HPDE6-E6E7 (cell line): ENCODE results near the gene SH2D4B.
A peak's percentile ranks its signal among the peaks of the same experiment; 100 is the strongest.

Experiments
- DNase-seq: peaks from one replicate; pipeline ENCODE4 v3.0.0; 2011; ENCODE audit warnings: missing footprints; ENCODE audit errors: extremely low spot score

SH2D4B gene

DNA sequence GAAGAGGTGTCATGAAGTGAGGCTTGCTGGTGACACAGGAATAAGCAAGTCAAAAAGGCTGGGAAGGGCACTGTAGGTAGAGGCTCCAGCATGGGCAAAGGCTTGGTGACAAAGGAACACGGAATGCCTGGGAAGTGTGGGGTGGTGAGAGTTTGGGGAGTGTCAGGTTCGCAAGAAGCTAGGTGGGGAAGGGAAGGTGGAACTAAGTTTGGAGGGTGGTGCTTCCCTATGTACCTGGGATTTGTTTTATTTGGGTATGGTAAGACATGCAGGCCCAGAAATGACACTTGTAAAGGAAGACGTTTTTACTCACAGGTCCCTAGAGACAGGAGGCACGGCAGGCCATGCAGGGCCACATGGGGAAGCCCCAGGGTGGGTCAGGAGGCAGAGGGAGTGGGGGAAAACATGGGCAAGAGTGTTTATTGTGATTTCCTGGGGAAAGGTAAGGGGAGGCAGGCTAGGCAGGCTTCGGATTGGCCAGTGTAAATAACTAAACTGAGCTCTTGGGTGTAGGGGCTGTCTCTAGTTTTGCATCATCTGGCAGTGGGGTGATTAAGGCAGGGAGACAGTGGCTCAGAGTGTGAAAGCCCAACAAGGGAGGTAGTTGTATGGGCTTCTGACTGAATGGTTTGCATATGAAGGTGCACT is 52.1 kb downstream of the SH2D4B start:
- DNase-seq = no peak

DNA sequence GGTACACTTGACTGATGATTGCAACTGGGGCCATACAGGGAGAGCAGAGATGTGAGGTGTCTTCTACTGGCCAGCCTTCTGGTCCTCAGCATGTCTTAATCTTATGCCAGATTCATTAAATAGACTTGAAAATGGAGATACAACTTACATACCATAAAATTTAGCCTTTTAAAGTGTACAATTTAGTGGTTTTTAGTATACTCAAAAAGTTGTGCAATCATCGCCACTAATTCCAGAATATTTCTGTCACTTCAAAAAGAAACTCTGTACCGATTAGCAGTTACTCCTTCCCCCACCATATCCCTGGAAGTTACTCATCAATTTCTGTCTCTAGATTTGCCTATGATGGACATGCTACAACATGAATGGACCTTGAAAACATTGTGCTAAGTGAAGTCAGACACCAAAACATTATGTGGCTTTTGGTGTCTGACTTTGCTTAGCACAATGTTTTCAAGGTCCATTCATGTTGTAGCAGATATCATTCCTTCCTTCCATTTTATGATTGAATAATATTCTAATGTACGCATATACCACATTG is 53.0 kb downstream of the SH2D4B start:
- peak; percentile 38 for DNase-seq

- peak; percentile 33 for DNase-seq
Measured at GRCh38 chr10:80596391-80597257, 58.9 kb downstream of the SH2D4B start.

DNA sequence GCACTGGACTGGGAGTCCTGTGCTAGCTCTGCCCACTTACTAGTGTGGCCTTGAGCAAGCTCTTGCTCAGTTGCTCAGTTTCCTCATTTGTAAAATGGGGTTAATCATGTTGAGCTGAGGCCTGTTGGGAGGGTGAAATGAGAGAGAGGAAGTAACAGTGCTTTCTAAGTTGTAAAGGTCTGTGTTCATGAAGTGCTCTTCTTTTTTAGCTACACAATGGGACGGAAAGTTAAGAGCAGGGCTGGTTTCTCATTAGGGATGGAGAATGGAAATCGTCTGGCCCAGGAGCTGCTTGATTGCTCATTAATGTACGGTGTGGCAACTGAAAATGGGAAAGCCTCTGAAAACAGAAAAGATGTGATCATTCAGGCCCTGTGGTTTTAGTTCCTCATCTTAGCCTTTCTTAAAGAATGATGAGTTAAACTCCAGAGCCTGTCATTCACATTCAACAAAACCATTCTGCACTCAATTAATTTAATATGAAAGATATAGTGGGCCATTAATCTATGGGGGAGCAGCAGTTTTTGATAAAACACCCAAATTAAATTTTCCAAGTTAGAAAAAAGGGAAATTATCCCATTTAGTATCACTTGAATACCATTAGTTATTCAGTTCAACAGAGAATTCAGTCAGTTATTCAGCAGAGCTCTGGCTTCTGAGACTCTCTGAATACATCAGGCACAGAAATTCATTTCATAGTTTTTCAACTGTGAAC is 60.5 kb downstream of the SH2D4B start:
- DNase-seq = no peak

- no peak for DNase-seq
Measured at GRCh38 chr10:80598951-80599350, 61.2 kb downstream of the SH2D4B start.

DNA sequence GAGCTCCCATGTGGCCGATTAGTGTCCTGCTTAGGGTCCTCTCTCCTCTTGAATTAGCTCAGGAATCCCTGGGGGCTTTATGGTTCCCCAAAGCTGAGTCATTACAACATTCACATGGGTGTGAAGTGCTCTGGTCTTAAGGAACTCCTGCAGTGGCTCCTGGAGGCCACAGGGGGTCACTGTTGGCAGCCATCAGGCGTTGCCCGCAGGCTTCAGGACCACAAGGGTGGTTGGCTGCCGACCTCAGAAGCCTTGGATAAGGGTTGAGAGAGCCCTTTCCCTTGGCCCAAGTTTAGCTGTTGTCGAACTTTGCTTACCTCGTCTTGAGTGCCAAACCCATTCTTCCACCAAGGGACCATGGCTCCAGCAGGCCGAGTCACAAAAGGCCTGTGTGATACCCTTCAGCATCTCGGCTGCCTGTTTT is 61.7 kb downstream of the SH2D4B start:
- DNase-seq = peak; percentile 45

GRCh38 chr10:80600256-80600655 is 62.6 kb downstream of the SH2D4B start:
- DNase-seq = no peak

DNA sequence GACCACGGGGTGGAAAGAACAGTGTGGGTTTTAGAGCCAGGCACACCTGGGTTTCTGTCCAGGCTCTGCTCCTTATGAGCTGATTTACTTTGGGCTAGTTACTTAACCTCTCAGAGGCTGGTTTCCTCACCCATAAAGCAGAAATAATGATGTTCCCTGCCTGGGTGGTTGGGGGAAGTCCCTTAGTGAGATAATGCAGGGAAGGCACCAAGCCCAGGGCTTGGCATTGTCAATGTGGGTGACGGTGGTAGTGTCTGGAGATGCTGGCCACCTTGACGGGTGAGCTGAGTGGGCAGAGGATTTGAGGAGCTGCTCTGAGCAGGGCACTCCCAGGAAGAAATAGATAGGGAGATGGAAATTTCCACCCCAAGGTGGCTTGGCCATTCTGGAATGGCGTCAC is 65.2 kb downstream of the SH2D4B start:
- DNase-seq = no peak

DNA sequence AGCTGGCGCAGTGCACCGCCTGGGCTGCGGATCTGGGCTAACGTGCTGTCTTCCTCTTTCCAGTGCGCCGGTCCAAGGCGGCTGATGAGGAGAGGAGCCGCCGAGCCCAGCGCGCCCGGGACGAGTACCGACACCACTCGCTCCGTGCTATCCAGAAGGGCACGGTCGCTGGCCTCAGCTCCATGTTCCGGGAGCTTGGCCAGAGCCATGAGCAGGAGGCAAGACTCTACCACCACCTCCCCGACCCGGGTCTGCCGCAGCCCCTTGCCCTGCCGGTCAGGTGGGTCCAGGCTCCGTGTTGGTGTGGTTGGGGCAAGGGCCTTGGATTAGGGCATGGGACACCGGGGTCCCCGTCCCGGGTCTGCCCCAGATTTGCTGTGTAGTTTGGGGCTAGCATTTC is 65.8 kb downstream of the SH2D4B start:
- DNase-seq = no peak

DNA sequence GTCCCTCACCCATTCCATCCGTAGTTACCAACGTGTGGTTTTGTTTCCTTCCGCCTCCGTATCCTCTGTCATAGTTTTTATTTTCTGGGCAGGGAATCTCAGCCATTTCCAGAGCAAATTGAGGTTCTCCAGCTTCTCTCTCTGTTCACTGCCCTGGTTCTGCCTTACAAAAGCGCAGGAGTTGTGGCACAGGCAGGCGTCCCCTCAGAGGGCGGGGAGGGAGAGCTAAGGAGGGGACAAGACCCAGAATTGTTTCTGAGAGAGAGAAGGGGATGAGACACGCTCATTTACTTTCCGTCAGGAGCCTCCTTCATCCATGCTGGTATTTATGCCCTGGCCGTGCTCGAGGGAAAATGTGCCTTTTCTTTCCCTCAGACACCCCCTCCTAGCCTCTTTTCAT is 71.0 kb downstream of the SH2D4B start:
- DNase-seq = no peak

DNA sequence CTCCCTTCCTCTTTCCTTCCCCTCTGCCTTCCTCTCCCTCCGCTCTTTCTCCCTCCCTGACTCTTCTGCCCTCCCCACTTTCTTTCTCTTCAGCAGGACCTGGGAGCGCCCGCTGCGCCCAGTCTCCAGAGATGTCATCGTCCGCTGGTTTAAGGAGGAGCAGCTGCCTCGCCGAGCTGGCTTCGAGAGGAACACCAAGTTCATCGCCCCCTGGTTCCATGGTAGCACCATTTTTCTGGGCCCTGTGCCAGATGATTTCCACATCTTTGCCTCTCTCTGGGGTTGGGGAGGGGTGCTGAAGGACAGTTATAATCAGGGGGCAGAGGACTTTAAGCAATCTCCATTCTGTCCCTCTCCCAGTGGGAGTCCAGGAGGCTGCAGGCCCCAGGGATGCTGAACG is 71.6 kb downstream of the SH2D4B start:
- no peak for DNase-seq

GRCh38 chr10:80611481-80612185 is 73.9 kb downstream of the SH2D4B start:
- DNase-seq = no peak

GRCh38 chr10:80612261-80612660 is 74.6 kb downstream of the SH2D4B start:
- DNase-seq = peak; percentile 16

DNA sequence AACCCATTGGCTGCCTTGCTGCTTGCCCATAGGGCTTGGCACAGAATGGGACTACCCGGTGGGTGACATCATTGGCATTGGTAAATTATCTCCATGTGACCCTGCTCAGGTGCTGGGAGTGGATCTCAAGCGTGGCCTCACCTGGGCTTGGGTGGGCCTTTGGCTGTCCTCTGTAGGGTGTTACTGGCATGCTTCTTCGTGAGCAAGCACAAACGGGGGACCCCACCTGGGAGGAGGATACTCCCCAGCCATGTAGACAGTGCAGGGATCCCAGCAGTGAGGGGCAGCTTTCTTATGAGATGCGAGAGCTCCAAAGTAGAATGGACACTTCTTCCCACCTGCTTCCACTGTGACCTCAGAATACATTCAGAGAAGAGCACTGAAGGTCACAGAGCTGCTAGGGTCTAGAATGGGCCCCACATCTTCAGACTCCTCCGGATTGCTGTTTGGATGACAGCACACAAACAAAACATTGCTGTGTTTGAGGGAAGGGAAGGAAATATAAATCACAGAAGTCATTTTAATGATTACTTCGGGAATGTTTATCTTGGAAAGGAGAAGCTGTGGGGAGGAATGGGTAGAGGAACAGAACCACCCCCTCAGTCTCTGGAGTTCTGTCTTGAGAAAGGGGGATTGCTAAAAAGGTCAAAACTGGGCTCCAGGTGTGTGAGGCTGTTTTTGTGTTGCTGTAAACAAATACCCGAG is 75.9 kb downstream of the SH2D4B start:
- DNase-seq = no peak

DNA sequence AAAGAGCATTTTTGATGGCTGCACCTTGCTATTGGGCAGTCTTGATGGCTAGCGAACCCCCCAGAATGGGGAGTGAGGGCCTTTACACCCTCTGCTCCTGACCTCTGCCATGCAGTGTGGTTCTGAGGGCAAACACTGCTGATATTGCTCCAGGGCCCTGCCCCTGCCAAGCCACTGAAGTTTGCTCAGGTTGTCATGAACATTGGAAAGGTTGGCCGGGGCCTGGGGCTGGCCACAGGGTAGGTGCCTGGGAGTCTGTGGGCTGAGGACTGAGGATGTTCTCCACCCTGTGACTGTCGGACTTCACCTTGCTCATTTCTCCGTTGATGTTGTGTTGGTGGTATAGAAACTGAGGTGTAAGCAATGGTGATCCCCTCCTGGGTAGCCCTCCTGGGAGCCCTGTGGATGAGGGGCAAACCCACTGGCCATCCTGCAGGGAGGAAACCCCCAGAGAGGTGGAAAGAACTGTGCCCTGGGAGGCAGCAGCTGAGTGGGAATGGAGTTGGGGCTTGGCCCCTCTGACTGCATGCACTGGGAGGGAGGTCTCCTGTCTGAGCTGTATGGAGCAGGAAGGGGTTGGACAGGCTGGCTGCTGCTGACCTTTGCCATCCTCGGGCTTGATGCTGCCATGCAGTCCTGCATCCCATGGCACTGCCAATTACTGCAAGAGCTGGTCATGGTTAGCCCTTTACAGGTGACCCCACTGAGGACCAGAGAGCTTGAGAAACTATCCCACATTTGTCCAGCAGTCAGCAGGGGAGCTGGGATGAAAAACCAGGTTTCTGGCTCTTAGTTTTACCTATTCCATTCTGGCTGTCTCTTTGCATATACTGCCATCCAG is 77.1 kb downstream of the SH2D4B start:
- DNase-seq = no peak

GRCh38 chr10:80617807-80618206 is 80.1 kb downstream of the SH2D4B start:
- DNase-seq = no peak

GRCh38 chr10:80619036-80619435 is 81.3 kb downstream of the SH2D4B start:
- DNase-seq = peak; percentile 58

- DNase-seq = no peak
Measured at GRCh38 chr10:80622153-80622552, 84.5 kb downstream of the SH2D4B start.

DNA sequence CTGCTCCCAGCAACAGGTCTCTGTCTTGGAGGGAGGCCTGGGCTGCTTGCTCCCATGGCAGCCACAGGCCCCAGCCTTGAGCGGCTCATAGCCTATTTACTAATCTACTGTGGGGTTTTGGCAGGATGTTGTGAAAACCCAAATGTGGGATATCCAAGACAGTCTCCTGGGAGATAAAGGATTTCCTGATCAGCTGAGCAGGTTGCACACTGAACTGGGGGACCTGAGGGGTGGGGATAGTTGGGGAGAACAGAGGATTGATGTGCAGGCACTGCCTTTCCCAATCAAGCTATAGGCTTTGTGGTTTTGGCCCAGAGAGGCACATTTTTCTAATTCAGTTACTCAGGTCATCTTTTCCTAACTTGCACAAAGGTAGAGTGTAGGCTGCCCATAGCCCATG is 92.6 kb downstream of the SH2D4B start:
- no peak for DNase-seq

DNA sequence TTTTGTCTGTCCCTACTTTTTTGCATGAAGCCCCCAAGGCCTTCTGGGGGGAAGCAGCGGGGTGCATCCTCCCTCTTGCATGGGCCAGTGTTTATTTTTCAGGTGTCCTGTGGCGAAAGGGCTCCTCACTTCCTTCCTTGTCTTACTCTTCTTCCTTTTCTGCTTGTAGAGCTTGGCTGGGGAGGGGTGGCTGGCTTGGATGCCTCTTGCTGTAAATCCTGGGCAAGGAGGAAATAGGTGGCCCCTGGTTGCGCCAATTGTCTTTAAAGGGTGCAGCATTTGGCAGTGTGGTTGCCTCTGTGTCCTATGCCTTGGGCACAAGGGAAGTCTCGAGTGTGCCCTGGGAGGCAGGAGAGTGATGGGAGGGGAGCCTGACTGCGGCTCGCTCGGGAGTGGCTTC is 95.0 kb downstream of the SH2D4B start:
- no peak for DNase-seq
